ENCODE measurements around the gene MLLT11.

- TF ChIP-seq CTCF (IDR thresholded peaks at IDR 0.05) (no peak), POLR2A (IDR thresholded peaks at IDR 0.05) (no peak), EP300 (IDR thresholded peaks at IDR 0.05; ENCODE audit: low read depth) (no peak)
Observed at GRCh38 chr1:151037032-151037431, 23.2 kb upstream of the MLLT11 start.
